Right lobe of liver (tissue), 6 donors: ENCODE measurements around the gene TMEM11. TPM values are rescaled to one million over a fixed set of nuclear protein-coding genes. Genes with fewer than 3 reads are reported as not detected.

Experiments used
- ATAC-seq, 4 donors: fragments of 200-7000 bp; cut with Tn5 transposase; one replicate each; pipeline ENCODE4 v1.9.1; 2020; ENCODE audit warnings: mild to moderate bottlenecking in 4 of 4, moderate library complexity in 4 of 4
- DNase-seq, 3 donors: peaks; one replicate each; pipeline ENCODE4 v3.0.0-alpha.2; 2020
- H3K27ac ChIP-seq, 3 donors: fragments of 200-600 bp; one replicate each; pipeline ENCODE4 v1.8.0; 2022
- H3K27me3 ChIP-seq, 2 donors: fragments of 200-600 bp; one replicate each; pipeline ENCODE4 v1.8.0; 2022
- H3K36me3 ChIP-seq, 4 donors: fragments of 200-600 bp; sonication (generic) in 1 of 4; one replicate each; pipeline versions ENCODE4 v1.5.1 to v1.8.0; 2017 to 2022; ENCODE audit warnings: control low read depth in 1 of 4
- H3K4me1 ChIP-seq, 4 donors: fragments of 200-600 bp; sonication (generic) in 1 of 4; one replicate each; pipeline versions ENCODE4 v1.5.1 to v1.8.0; 2017 to 2022; ENCODE audit warnings: control low read depth in 1 of 4
- H3K4me3 ChIP-seq, 3 donors: fragments of 200-600 bp; one replicate each; pipeline ENCODE4 v1.8.0; 2022
- H3K9me3 ChIP-seq, 4 donors: fragments of 200-600 bp; sonication (generic) in 1 of 4; one replicate each; pipeline versions ENCODE4 v1.5.1 to v1.8.0; 2017 to 2022; ENCODE audit warnings: control low read depth in 1 of 4
- POLR2A ChIP-seq: fragments of 450-650 bp; IDR thresholded peaks from one replicate; pipeline ENCODE4 v1.6.1; 2017; ENCODE audit warnings: antibody characterized with exemption, mild to moderate bottlenecking
- WGBS: methylation state at CpG from one replicate; pipeline ENCODE4 v1.1.6; 2018; ENCODE audit warnings: low coverage, low lambda C conversion rate; ENCODE audit not compliant: insufficient coverage; ENCODE audit errors: missing lambda C conversion rate; 5-methylcytosine and 5-hydroxymethylcytosine counted together
- intact Hi-C, 2 donors: fragments of 100-400 bp; cut with DNase I; formaldehyde crosslinking; loops; one replicate each; pipeline versions ENCODE4 v1.11.2 to v1.14.1; 2022
- total RNA-seq, 6 experiments: library from RNA; depleted of rRNA in 2 of 6; stranded (reverse); fragments of >200 nt in 2 of 6; fragmentation: NEBNext Ultra II Directional in 3 of 6; extraction: Animal tissue kit (Norgen Biotek cat#: 25700) in 3 of 6; gene quantifications; one replicate each; pipeline versions ENCODE4 v1.1.0 to v1.2.4, GENCODE V29; 2016 to 2023
- TF ChIP-seq, protein P1 (sequence below), 4 donors: fragments of 200-600 bp in 3 of 4; fragments of 450-650 bp in 1 of 4; IDR thresholded peaks; one replicate each; pipeline versions ENCODE4 v1.5.1 to v1.8.0; 2016 to 2022; ENCODE audit warnings: antibody characterized with exemption in 4 of 4, mild to moderate bottlenecking in 2 of 4
- donor health status: DM: no; HTN: yes; CAD: no.
- donor health status: DM: no; HTN: no; CAD: no.
- donor health status: DM: no; HTN: no; CAD: no.
- donor health status: DM: no; HTN: yes; CAD: no.
- donor health status: DM: no; HTN: yes; CAD: no.

TMEM11 gene
- total RNA-seq, 6 experiments from 2014 or later, result 10.8 to 20.6 (median 11.7) TPM

DNA sequence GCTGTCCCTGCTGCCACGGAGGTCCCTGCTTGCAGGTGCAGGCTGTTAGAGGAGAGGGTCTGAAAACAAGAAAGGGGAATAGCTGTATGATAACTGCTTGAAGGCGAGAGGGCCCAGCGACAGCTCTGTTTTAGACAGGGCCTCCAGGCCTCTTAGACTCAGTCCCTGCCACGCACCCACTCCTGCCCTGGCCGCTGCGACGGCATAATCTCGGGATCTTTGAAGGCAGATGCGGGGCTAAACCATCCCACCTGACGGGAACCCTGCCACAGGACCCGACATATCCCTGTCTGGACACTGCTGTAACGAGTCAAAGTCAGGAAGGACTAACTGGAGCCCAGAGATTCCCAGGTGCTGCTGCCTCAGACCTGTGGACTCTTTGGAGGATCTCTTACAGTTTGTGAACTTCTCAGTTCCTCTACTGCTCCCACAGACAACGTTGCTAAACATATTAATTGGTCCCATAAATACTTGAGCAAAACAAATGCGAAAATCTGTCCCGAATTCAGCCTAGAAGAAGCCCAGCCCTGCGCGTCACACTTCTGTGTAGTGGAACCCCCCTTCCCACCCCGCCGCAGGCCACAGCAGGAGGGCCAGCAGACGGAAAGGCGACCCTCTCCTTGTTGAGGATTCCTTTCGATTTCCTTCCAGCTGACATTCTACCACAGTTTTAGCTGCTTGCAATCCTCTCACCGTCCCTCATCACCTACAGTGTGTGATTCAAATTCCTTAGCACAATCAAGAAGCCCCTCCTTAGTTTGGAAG, 998 bp upstream of the TMEM11 start:
- no peak for TF ChIP-seq POLR2A
- H3K9me3 ChIP-seq, result no peaks in the 10 kb centered on the region
- peaks cover 0 to 8% (median 0%) of the 10 kb centered on the region in 4 donors for H3K36me3 ChIP-seq
- peak in 1 of 3 donors; percentile 62 for DNase-seq
- no peaks in the 10 kb centered on the region for H3K27me3 ChIP-seq
- peaks cover 0 to 27% (median 3%) of the 10 kb centered on the region in 4 donors for H3K4me1 ChIP-seq
- peak overlapping the region; percentile 85 to 90 (median 86) for H3K27ac ChIP-seq
- ATAC-seq, result peak; percentile 0 to 7 (median 3)
- WGBS, result 48% methylated on average over 6 of the region's 23 CpGs
- H3K4me3 ChIP-seq, result peak overlapping the region; percentile 80 to 100 (median 90)
- intact Hi-C loops, result no loop called here

DNA sequence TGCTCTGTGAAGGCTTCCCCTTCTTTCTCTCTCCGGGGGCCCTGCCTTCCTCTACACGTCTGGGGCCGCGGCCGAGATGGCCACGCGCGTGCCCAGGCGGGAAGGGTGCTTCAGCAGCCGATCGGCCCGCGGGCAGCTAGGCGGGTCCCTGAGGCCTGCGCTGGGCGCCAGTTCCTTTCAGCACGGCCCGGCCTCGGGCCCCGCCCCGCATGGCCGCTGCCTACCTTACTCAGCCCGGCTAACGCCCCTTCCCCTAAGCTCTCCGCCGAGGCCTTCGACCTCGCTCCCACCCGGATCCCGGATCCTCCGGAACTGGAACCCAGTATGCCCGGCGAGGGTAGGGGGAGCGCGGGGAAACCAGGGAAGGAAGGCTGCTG, 335 bp downstream of the TMEM11 start:
- H3K4me3 ChIP-seq, result peak overlapping the region; percentile 80 to 100 (median 90)
- no CpG with 5 or more reads among the region's 35 CpGs for WGBS
- peaks cover 0 to 27% (median 3%) of the 10 kb centered on the region in 4 donors for H3K4me1 ChIP-seq
- H3K36me3 ChIP-seq, result peaks cover 0 to 14% (median 0%) of the 10 kb centered on the region in 4 donors
- DNase-seq (peak in 2 of 3 donors; percentile 52 to 66), ATAC-seq (peak; percentile 34 to 49 (median 36))
- no peaks in the 10 kb centered on the region for H3K27me3 ChIP-seq
- H3K27ac ChIP-seq, result peak overlapping the region; percentile 85 to 90 (median 86)
- H3K9me3 ChIP-seq, result no peaks in the 10 kb centered on the region
- TF ChIP-seq POLR2A, result no peak
- TF ChIP-seq, protein P1, sequence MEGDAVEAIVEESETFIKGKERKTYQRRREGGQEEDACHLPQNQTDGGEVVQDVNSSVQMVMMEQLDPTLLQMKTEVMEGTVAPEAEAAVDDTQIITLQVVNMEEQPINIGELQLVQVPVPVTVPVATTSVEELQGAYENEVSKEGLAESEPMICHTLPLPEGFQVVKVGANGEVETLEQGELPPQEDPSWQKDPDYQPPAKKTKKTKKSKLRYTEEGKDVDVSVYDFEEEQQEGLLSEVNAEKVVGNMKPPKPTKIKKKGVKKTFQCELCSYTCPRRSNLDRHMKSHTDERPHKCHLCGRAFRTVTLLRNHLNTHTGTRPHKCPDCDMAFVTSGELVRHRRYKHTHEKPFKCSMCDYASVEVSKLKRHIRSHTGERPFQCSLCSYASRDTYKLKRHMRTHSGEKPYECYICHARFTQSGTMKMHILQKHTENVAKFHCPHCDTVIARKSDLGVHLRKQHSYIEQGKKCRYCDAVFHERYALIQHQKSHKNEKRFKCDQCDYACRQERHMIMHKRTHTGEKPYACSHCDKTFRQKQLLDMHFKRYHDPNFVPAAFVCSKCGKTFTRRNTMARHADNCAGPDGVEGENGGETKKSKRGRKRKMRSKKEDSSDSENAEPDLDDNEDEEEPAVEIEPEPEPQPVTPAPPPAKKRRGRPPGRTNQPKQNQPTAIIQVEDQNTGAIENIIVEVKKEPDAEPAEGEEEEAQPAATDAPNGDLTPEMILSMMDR (IDR thresholded peaks at IDR 0.05), result no peak
- intact Hi-C loops, result no loop called here

DNA sequence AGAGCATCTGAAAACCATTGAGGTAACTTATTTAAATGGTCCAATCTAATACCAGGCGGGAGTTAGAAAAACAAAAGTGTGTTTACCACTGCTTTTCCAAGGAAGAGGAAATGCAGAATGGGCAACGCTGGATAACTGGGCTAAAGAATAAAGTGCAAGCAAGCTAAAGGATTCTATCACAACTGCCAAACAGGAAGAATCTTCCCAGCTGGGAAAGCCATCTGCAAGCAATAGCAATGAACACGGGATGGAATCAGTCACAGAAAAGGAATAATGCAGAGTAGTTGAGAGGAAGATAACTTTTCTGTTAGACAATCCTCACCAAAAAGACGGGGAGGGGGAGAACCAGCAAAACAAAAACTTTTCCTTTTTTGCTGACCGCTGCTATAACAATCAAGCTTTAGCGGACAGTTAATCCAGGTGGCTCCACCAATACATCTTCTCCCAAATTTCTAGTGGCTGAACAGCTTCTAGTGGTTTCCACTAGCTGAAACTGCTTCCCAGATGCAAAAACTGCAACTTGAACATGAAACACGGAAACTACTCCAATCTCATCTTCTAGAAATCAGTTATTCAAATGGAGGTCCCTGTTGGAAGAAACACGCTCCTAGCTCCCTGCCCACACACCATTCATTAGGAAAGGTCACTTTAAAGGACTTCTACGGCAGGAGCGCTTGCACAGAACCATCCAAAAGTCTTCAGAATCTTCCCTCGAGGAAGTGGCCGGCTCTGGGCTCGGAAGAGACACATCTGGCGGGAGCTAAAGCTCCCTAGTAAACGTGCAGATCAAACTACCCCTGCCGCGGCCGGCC, 929 bp downstream of the TMEM11 start:
- no peaks in the 10 kb centered on the region for H3K27me3 ChIP-seq
- intact Hi-C loops, result no loop called here
- H3K36me3 ChIP-seq, result peaks cover 0 to 14% (median 0%) of the 10 kb centered on the region in 4 donors
- WGBS, result 7% methylated on average over 13 of the region's 18 CpGs
- ATAC-seq (no peak), DNase-seq (no peak)
- H3K9me3 ChIP-seq, result no peaks in the 10 kb centered on the region
- H3K4me1 ChIP-seq, result peaks cover 0 to 27% (median 3%) of the 10 kb centered on the region in 4 donors
- TF ChIP-seq, protein P1 (IDR thresholded peaks at IDR 0.05), result no peak
- TF ChIP-seq POLR2A, result no peak
- peak overlapping the region; percentile 80 to 100 (median 90) for H3K4me3 ChIP-seq
- peak overlapping the region; percentile 85 to 90 (median 86) for H3K27ac ChIP-seq

DNA sequence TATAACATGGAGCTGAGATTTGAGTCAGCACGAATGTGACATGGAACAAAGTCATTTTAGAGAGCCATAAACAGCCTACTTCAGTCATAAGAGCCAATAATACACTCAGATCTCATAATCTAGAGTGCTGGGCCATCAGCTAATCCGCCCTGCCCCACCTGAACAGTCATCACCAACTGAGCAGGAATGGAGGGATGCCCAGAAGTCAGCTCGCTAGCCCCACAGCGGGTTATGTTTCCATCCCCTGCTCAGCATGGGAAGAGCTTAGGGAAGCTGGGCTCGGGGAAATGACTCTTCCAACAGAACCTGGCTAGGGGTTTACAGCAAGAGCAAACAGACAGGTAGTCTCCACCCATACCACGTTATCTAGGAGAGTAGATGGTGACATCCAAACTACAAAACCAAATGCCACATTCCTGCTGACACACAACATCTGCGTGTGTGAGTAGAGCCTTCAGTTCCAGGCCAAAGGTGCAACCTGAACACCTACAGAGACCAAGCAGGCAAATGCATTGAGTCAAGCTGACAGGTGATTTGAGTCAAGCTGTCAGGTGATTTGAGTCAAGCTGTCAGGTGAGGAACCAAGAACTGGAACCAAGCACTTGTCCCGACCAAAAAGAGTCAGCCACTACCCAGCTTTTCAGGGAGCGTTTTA, 2.0 kb downstream of the TMEM11 start:
- Histone ChIP-seq H3K9me3 (no peaks in the 10 kb centered on the region), H3K36me3 (peaks cover 0 to 14% (median 0%) of the 10 kb centered on the region in 4 donors), H3K4me1 (peaks cover 0 to 27% (median 3%) of the 10 kb centered on the region in 4 donors), H3K27ac (no peak overlapping the region), H3K27me3 (no peaks in the 10 kb centered on the region), H3K4me3 (no peak overlapping the region)
- intact Hi-C loops, result no loop called here
- TF ChIP-seq, protein P1 (IDR thresholded peaks at IDR 0.05), result no peak
- TF ChIP-seq POLR2A, result no peak
- DNase-seq, result no peak
- WGBS, result 38% methylated on average over 5 of the region's 9 CpGs
- no peak for ATAC-seq
